Measurements from ENCODE around the gene VSTM1. TPM values are rescaled to one million over a fixed set of nuclear protein-coding genes. Genes with fewer than 3 reads are reported as not detected.

The VSTM1 gene
- total and polyA plus RNA-seq, 2 donors (not counting 3 experiments of a cell fraction or from before 2014, with no cell fraction given), result not detected

GRCh38 chr19:53992815-53993214 lies 70.9 kb downstream of the VSTM1 start:
- Histone ChIP-seq H3K79me2 (ENCODE audit: control insufficient read depth, insufficient read depth, low read length) (no peaks in the 10 kb centered on the region), H3K9ac (replicated peaks; ENCODE audit: extremely low read depth, insufficient read depth, low read length) (no peak overlapping the region), H3K9me3 (replicated peaks; ENCODE audit: control insufficient read depth, insufficient read depth, low read length) (no peaks in the 10 kb centered on the region), H3K27me3 (ENCODE audit: control insufficient read depth in 2 of 2, insufficient read depth in 2 of 2, low read length in 2 of 2) (no peaks in the 10 kb centered on the region), H3K36me3 (ENCODE audit: control insufficient read depth in 2 of 2, extremely low read depth in 1 of 2, insufficient read depth in 2 of 2, low read length in 2 of 2) (no peaks in the 10 kb centered on the region), H2AFZ (ENCODE audit: low read depth, low read length) (no peak overlapping the region), H3K9me1 (replicated peaks; ENCODE audit: control insufficient read depth, extremely low read depth, insufficient read depth, low read length) (no peaks in the 10 kb centered on the region), H3K4me1 (ENCODE audit: control insufficient read depth, extremely low read depth, insufficient read depth, low read length) (peaks cover 39% of the 10 kb centered on the region), H3K27ac (ENCODE audit: insufficient read depth, low read depth, low read length) (no peak overlapping the region), H3K4me2 (ENCODE audit: insufficient read depth, low read length) (no peak overlapping the region), H3K4me3 (replicated peaks in 1 of 3; ENCODE audit: insufficient read depth in 1 of 3, low read depth in 1 of 3, low read length in 3 of 3) (no peak overlapping the region), H4K20me1 (replicated peaks; ENCODE audit: control insufficient read depth, extremely low read depth, insufficient read depth, low read length) (no peaks in the 10 kb centered on the region)
- dilution Hi-C loops (cut with MboI; ENCODE audit: extremely low pct_ligation_motif_present, low sequenced_read_pairs) (no loop called here), intact Hi-C loops (cut with micrococcal nuclease) (no loop called here)
- ChIA-PET CTCF (interaction anchor here (0.8 to 3.0 kb wide), 6 partner anchors 9 to 200 kb away, joined by 3 to 11 read pairs (median 5); no protein-coding TSS in a partner anchor), POLR2A (no interaction called here)
- FAIRE-seq (no peak), DNase-seq (ENCODE audit: low read depth, low spot score) (no peak)
- no peak for TF ChIP-seq MYC (IDR thresholded peaks at IDR 0.05; ENCODE audit: low read depth, low read length)
- no peak for TF ChIP-seq MAX (IDR thresholded peaks at IDR 0.05; ENCODE audit: insufficient read depth, insufficient read length)
- no peak for TF ChIP-seq POLR2A (IDR thresholded peaks at IDR 0.05; ENCODE audit: low read depth, low read length)
- TF ChIP-seq EZH2 (IDR thresholded peaks at IDR 0.05; ENCODE audit: borderline replicate concordance, low read depth, low read length, severe bottlenecking), result no peak
- no peak for TF ChIP-seq JUN (IDR thresholded peaks at IDR 0.05; ENCODE audit: borderline replicate concordance, insufficient read depth, insufficient read length, low read depth)
- no peak for TF ChIP-seq GATA2 (IDR thresholded peaks at IDR 0.05; ENCODE audit: insufficient read depth, insufficient read length, low read depth, low read length)
- BruUV-seq (replicated peaks), result no TSS peak

GRCh38 chr19:53992211-53992610 lies 71.5 kb downstream of the VSTM1 start:
- no peaks in the 10 kb centered on the region for H3K79me2 ChIP-seq (ENCODE audit: control insufficient read depth, insufficient read depth, low read length)
- H3K9me1 ChIP-seq (replicated peaks; ENCODE audit: control insufficient read depth, extremely low read depth, insufficient read depth, low read length), result no peaks in the 10 kb centered on the region
- H3K9ac ChIP-seq (replicated peaks; ENCODE audit: extremely low read depth, insufficient read depth, low read length), result peak overlapping the region; percentile 70
- peaks cover 39% of the 10 kb centered on the region for H3K4me1 ChIP-seq (ENCODE audit: control insufficient read depth, extremely low read depth, insufficient read depth, low read length)
- intact Hi-C loops (cut with micrococcal nuclease) (no loop called here), dilution Hi-C loops (cut with MboI; ENCODE audit: extremely low pct_ligation_motif_present, low sequenced_read_pairs) (no loop called here)
- CTCF ChIA-PET, result interaction anchor here (1.4 to 3.0 kb wide), 4 partner anchors 8 to 38 kb away, joined by 4 to 11 read pairs (median 6); no protein-coding TSS in a partner anchor
- H3K4me3 ChIP-seq (replicated peaks in 1 of 3; ENCODE audit: insufficient read depth in 1 of 3, low read depth in 1 of 3, low read length in 3 of 3), result no peak overlapping the region
- FAIRE-seq, result no peak
- H3K27me3 ChIP-seq (ENCODE audit: control insufficient read depth in 2 of 2, insufficient read depth in 2 of 2, low read length in 2 of 2), result no peaks in the 10 kb centered on the region
- peak overlapping the region; percentile 32 for H3K4me2 ChIP-seq (ENCODE audit: insufficient read depth, low read length)
- no peaks in the 10 kb centered on the region for H4K20me1 ChIP-seq (replicated peaks; ENCODE audit: control insufficient read depth, extremely low read depth, insufficient read depth, low read length)
- DNase-seq (ENCODE audit: low read depth, low spot score), result no peak
- BruUV-seq (replicated peaks), result TSS peak; percentile 41
- POLR2A ChIA-PET, result no interaction called here
- peak overlapping the region; percentile 74 for H3K27ac ChIP-seq (ENCODE audit: insufficient read depth, low read depth, low read length)
- TF ChIP-seq JUN (IDR thresholded peaks at IDR 0.05; ENCODE audit: borderline replicate concordance, insufficient read depth, insufficient read length, low read depth) (no peak), MAX (IDR thresholded peaks at IDR 0.05; ENCODE audit: insufficient read depth, insufficient read length) (no peak), POLR2A (IDR thresholded peaks at IDR 0.05; ENCODE audit: low read depth, low read length) (no peak), CTCF (IDR thresholded peaks at IDR 0.05; ENCODE audit: extremely low read depth in 1 of 2, insufficient read depth in 1 of 2, low read depth in 1 of 2, low read length in 2 of 2) (no peak), GATA2 (IDR thresholded peaks at IDR 0.05; ENCODE audit: insufficient read depth, insufficient read length, low read depth, low read length) (no peak), POLR2AphosphoS5 (IDR thresholded peaks at IDR 0.05; ENCODE audit: insufficient read depth, low read depth, low read length) (no peak)
- H3K36me3 ChIP-seq (ENCODE audit: control insufficient read depth in 2 of 2, extremely low read depth in 1 of 2, insufficient read depth in 2 of 2, low read length in 2 of 2), result no peaks in the 10 kb centered on the region
- H3K9me3 ChIP-seq (replicated peaks; ENCODE audit: control insufficient read depth, insufficient read depth, low read length), result no peaks in the 10 kb centered on the region
- peak overlapping the region; percentile 36 for H2AFZ ChIP-seq (ENCODE audit: low read depth, low read length)
